ENCODE data around the gene HYLS1.
"Not testable (repeated sequence)": the region's sequence is repeated elsewhere in the genome, so short reads cannot be mapped to it uniquely, and the experiment has no call there.

Gene HYLS1

GRCh38 chr11:125887373-125888324 is at the start of gene HYLS1:
TSS of gene HYLS1 (plus strand) at chr11:125887668. CDS start at chr11:125899369, 11,701 bp downstream.
- Histone ChIP-seq H3K4me3 (ENCODE audit: low read length) (peak within 1 kb of the TSS; percentile 88), H4K20me1 (ENCODE audit: control insufficient read depth, insufficient read depth, low read depth, low read length) (no peaks in the 10 kb centered on the region), H3F3A (ENCODE audit: control insufficient read depth, insufficient read depth) (peaks cover 8% of the 10 kb centered on the region), H3K27ac (ENCODE audit: low read depth, low read length) (peak within 1 kb of the TSS; percentile 58), H3K27me3 (ENCODE audit: control insufficient read depth, low read length) (0 out of 2 replicates have a peak, but pooled peaks cover 3% of the 10 kb centered on the region), H3K4me1 (ENCODE audit: control insufficient read depth, low read length) (peaks cover 16% of the 10 kb centered on the region), H3K36me3 (ENCODE audit: control insufficient read depth, low read length) (peaks cover 13% of the 10 kb centered on the region), H3K4me2 (ENCODE audit: low read length) (peak within 1 kb of the TSS; percentile 86), H3K79me2 (ENCODE audit: control insufficient read depth, low read length) (peaks cover 22% of the 10 kb centered on the region), H3K9me2 (replicated peaks; ENCODE audit: control insufficient read depth, low read length) (no peaks in the 10 kb centered on the region), H3K9me3 (ENCODE audit: control insufficient read depth, insufficient read depth, low read length) (peaks cover 4% of the 10 kb centered on the region; the same call in 1 of the 2 replicates)
- TF ChIP-seq, protein P1, sequence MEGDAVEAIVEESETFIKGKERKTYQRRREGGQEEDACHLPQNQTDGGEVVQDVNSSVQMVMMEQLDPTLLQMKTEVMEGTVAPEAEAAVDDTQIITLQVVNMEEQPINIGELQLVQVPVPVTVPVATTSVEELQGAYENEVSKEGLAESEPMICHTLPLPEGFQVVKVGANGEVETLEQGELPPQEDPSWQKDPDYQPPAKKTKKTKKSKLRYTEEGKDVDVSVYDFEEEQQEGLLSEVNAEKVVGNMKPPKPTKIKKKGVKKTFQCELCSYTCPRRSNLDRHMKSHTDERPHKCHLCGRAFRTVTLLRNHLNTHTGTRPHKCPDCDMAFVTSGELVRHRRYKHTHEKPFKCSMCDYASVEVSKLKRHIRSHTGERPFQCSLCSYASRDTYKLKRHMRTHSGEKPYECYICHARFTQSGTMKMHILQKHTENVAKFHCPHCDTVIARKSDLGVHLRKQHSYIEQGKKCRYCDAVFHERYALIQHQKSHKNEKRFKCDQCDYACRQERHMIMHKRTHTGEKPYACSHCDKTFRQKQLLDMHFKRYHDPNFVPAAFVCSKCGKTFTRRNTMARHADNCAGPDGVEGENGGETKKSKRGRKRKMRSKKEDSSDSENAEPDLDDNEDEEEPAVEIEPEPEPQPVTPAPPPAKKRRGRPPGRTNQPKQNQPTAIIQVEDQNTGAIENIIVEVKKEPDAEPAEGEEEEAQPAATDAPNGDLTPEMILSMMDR (IDR thresholded peaks at IDR 0.05; ENCODE audit: low read depth, low read length, poor library complexity, severe bottlenecking) = peak; percentile 25
- TF ChIP-seq EZH2phosphoT487 (IDR thresholded peaks at IDR 0.05; ENCODE audit: borderline replicate concordance, low read length) = no peak

DNA sequence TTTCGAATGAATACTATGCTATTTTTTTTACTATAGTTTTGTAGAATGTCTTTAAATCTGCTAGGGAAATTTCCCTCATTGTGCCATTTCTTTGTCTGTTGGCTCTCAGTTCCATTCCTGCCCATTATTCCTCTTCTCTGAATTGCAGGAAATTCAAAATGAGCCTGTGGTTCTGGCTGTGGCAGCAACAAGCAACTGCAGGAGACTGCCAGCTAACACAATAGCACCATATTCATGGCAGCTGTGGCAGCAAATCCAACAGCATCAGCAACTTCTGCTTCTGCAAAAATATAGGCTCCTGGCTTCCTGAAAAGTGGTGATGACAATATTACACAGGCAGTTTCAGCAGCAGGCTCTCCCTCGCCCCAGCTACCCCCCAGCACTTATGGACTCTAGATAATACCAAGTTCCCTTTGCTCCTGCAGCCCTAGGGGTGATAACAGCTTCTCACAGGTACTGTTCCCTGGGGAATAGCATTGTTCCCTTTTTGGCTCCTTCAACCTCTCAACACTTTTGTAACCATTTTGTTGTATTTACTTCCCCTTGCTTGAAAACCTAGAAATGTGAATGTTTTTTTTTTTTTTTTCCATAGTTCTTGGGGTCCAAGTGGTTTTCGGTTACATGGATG is 45.0 kb upstream of the HYLS1 start:
- no peaks in the 10 kb centered on the region for H3K4me1 ChIP-seq (ENCODE audit: control insufficient read depth, low read length)
- TF ChIP-seq EZH2phosphoT487 (IDR thresholded peaks at IDR 0.05; ENCODE audit: borderline replicate concordance, low read length) = no peak
- TF ChIP-seq, protein P1 (IDR thresholded peaks at IDR 0.05; ENCODE audit: low read depth, low read length, poor library complexity, severe bottlenecking) = no peak
- H3F3A ChIP-seq (ENCODE audit: control insufficient read depth, insufficient read depth) = no peaks in the 10 kb centered on the region
- H3K79me2 ChIP-seq (ENCODE audit: control insufficient read depth, low read length) = no peaks in the 10 kb centered on the region
- H3K27ac ChIP-seq (ENCODE audit: low read depth, low read length) = no peak overlapping the region
- H3K27me3 ChIP-seq (ENCODE audit: control insufficient read depth, low read length) = no peaks in the 10 kb centered on the region; the same call in 1 of the 2 replicates
- no peaks in the 10 kb centered on the region for H3K9me2 ChIP-seq (replicated peaks; ENCODE audit: control insufficient read depth, low read length)
- no peak overlapping the region for H3K4me2 ChIP-seq (ENCODE audit: low read length)
- peaks cover 11% of the 10 kb centered on the region; the same call in 1 of the 2 replicates for H3K9me3 ChIP-seq (ENCODE audit: control insufficient read depth, insufficient read depth, low read length)
- no peaks in the 10 kb centered on the region for H3K36me3 ChIP-seq (ENCODE audit: control insufficient read depth, low read length)
- no peak overlapping the region for H3K4me3 ChIP-seq (ENCODE audit: low read length)
- no peaks in the 10 kb centered on the region for H4K20me1 ChIP-seq (ENCODE audit: control insufficient read depth, insufficient read depth, low read depth, low read length)

DNA sequence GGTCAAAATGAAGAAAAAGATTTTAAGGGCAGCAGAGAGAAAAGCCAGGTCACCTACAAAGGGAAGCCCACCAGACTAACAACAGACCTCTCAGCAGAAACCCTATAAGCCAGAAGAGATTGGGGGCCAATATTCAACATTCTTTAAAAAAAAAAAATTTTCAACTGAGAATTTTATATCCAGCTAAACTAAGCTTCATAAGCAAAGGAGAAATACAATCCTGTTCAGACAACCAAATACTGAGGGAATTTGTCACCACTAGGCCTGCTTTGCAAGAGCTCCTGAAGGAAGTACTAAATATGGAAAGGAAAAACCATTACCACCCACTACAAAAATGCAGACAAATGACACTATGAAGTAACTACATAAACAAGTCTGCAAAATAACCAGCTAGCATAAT is 41.3 kb upstream of the HYLS1 start:
- H3K27me3 ChIP-seq (ENCODE audit: control insufficient read depth, low read length) = no peaks in the 10 kb centered on the region
- TF ChIP-seq, protein P1 (IDR thresholded peaks at IDR 0.05; ENCODE audit: low read depth, low read length, poor library complexity, severe bottlenecking) = no peak
- TF ChIP-seq EZH2phosphoT487 (IDR thresholded peaks at IDR 0.05; ENCODE audit: borderline replicate concordance, low read length) = no peak
- H3F3A ChIP-seq (ENCODE audit: control insufficient read depth, insufficient read depth) = no peaks in the 10 kb centered on the region
- no peak overlapping the region for H3K4me3 ChIP-seq (ENCODE audit: low read length)
- H3K36me3 ChIP-seq (ENCODE audit: control insufficient read depth, low read length) = no peaks in the 10 kb centered on the region
- no peaks in the 10 kb centered on the region for H4K20me1 ChIP-seq (ENCODE audit: control insufficient read depth, insufficient read depth, low read depth, low read length)
- H3K4me1 ChIP-seq (ENCODE audit: control insufficient read depth, low read length) = no peaks in the 10 kb centered on the region
- no peak overlapping the region for H3K27ac ChIP-seq (ENCODE audit: low read depth, low read length)
- H3K9me3 ChIP-seq (ENCODE audit: control insufficient read depth, insufficient read depth, low read length) = peaks cover 11% of the 10 kb centered on the region; the same call in 1 of the 2 replicates
- H3K79me2 ChIP-seq (ENCODE audit: control insufficient read depth, low read length) = no peaks in the 10 kb centered on the region
- no peak overlapping the region for H3K4me2 ChIP-seq (ENCODE audit: low read length)
- H3K9me2 ChIP-seq (replicated peaks; ENCODE audit: control insufficient read depth, low read length) = no peaks in the 10 kb centered on the region

- H3K4me1 ChIP-seq (ENCODE audit: control insufficient read depth, low read length); H3K79me2 ChIP-seq (ENCODE audit: control insufficient read depth, low read length); H3K27ac ChIP-seq (ENCODE audit: low read depth, low read length); H3K36me3 ChIP-seq (ENCODE audit: control insufficient read depth, low read length); H4K20me1 ChIP-seq (ENCODE audit: control insufficient read depth, insufficient read depth, low read depth, low read length); H3K4me3 ChIP-seq (ENCODE audit: low read length); H3K27me3 ChIP-seq (ENCODE audit: control insufficient read depth, low read length); H3K9me3 ChIP-seq (ENCODE audit: control insufficient read depth, insufficient read depth, low read length); H3F3A ChIP-seq (ENCODE audit: control insufficient read depth, insufficient read depth); H3K4me2 ChIP-seq (ENCODE audit: low read length); H3K9me2 ChIP-seq (replicated peaks; ENCODE audit: control insufficient read depth, low read length): not testable (repeated sequence)
Measured at GRCh38 chr11:125857670-125858069, 29.8 kb upstream of the HYLS1 start.

GRCh38 chr11:125862786-125863185 is 24.7 kb upstream of the HYLS1 start:
- not testable (repeated sequence) for H3K36me3 ChIP-seq (ENCODE audit: control insufficient read depth, low read length); H3K27ac ChIP-seq (ENCODE audit: low read depth, low read length); H3K27me3 ChIP-seq (ENCODE audit: control insufficient read depth, low read length); H3K4me3 ChIP-seq (ENCODE audit: low read length); H3F3A ChIP-seq (ENCODE audit: control insufficient read depth, insufficient read depth); H3K79me2 ChIP-seq (ENCODE audit: control insufficient read depth, low read length); H3K4me2 ChIP-seq (ENCODE audit: low read length); H3K9me2 ChIP-seq (replicated peaks; ENCODE audit: control insufficient read depth, low read length); H4K20me1 ChIP-seq (ENCODE audit: control insufficient read depth, insufficient read depth, low read depth, low read length); H3K9me3 ChIP-seq (ENCODE audit: control insufficient read depth, insufficient read depth, low read length); H3K4me1 ChIP-seq (ENCODE audit: control insufficient read depth, low read length)

Measured in DOHH2 (cell line).